Right ventricle myocardium inferior (tissue), 1 donor: ENCODE results near the gene ADCY1. TPM values are rescaled to one million over a fixed set of nuclear protein-coding genes. Genes with fewer than 3 reads are reported as not detected.

Source experiments
- ATAC-seq: fragments of 200-7000 bp; cut with Tn5 transposase; one replicate; pipeline ENCODE4 v1.9.1; 2020; ENCODE audit warnings: mild to moderate bottlenecking, moderate library complexity
- DNase-seq: peaks from one replicate; pipeline ENCODE4 v3.0.0; 2021; ENCODE audit errors: missing footprints
- intact Hi-C: fragments of 100-400 bp; cut with DNase I; formaldehyde crosslinking; loops from one replicate; pipeline ENCODE4 v1.11.0; 2022
- total RNA-seq: library from RNA; stranded (reverse); fragmentation: NEBNext Ultra II Directional; extraction: Animal tissue kit (Norgen Biotek cat#: 25700); gene quantifications from one replicate; pipeline ENCODE4 v1.2.1, GENCODE V29; 2021
- donor health status: DM: no; HTN: yes; CAD: no; lungs with severe emphysema.

ADCY1 gene
- total RNA-seq, 1 donor from 2014 or later = 5.9 TPM

DNA sequence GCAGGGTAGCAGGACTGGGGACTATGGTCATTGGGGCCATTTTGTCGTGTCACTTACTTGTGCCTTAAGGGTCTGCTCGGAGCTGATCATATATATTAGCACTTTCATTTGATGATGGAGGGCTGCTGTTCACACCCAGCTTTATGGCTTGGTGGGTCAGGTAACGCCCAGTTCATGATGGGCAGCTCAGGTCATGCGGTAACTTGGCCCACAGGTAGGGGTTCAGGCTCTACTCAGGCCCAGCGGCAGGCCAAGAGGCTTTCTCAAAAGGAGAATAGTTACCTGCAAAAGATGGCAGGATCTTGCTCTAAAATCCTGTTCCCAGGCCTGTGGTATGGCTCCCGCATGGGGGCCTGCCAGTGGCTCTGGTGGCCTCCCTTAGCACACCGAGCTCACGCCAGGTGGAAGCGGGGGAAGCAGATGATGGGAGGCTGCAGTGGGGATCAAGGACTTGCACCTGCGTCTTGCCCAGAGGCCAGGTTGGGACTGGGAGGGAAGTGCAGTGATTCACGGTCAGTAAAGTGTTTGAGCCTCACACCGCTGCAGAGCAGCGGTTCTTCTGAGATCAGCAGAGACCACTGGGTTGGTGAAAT, 109.5 kb downstream of the ADCY1 start:
- intact Hi-C loops = no loop called here
- no peak for ATAC-seq
- no peak for DNase-seq

DNA sequence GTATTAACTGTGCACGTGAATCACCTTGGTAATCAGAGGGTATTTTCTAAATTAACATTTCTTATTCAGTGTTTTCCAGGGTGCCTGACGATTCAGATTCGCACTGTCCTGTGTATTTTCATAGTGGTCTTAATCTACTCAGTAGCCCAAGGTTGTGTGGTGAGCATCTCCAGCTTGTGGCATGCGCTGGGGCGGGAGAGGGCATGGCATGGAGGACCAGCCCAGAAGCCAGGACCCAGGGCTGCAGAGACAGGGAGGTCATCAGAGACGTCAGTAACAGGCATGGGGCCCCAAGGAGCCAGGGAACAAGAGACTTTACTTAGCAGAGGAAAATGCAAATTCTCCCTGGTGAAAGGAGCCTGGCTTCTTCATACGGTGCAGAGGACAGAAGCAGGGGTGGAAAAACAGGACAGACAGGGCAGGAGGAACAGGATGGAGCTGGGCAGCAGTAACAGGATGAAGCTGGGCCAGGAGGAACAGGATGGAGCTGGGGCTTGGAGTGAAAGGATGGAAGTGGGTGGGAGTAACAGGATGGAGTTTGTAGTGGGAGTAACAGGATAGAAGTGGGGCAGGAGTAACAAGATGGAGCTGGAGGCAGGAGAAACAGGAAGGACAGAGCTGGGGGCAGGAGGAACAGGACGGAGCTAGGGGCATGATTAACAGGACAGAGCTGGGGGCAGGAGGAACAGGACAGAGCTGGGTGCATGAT, 110.9 kb downstream of the ADCY1 start:
- DNase-seq (no peak), ATAC-seq (no peak)
- intact Hi-C loops = no loop called here

DNA sequence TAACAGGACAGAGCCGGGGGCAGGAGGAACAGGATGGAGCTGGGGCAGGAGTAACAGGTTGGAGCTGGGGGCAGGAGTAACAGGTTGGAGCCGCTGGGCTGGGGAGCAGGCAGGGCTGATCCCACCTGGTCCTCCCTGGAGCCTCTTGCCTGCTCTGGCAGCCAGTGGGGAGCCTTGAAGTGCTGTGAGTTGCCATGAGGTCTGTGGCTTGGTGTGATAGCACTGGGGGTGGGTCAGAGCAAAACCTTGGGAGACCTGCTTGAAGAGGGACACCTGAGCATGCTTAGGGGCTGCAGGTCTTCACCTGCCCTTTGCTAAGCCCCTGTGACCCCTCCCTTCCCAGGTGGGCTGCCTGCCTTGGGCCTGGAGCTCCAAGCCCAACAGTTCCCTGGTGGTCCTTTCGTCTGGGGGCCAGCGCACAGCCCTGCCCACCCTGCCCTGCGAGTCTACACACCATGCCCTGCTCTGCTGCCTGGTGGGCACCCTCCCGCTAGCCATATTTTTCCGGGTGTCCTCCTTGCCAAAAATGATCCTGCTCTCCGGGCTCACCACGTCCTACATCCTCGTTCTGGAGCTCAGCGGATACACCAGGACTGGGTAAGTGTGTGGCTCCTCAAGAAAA, 111.6 kb downstream of the ADCY1 start:
- ATAC-seq (no peak), DNase-seq (no peak)
- intact Hi-C loops = no loop called here

DNA sequence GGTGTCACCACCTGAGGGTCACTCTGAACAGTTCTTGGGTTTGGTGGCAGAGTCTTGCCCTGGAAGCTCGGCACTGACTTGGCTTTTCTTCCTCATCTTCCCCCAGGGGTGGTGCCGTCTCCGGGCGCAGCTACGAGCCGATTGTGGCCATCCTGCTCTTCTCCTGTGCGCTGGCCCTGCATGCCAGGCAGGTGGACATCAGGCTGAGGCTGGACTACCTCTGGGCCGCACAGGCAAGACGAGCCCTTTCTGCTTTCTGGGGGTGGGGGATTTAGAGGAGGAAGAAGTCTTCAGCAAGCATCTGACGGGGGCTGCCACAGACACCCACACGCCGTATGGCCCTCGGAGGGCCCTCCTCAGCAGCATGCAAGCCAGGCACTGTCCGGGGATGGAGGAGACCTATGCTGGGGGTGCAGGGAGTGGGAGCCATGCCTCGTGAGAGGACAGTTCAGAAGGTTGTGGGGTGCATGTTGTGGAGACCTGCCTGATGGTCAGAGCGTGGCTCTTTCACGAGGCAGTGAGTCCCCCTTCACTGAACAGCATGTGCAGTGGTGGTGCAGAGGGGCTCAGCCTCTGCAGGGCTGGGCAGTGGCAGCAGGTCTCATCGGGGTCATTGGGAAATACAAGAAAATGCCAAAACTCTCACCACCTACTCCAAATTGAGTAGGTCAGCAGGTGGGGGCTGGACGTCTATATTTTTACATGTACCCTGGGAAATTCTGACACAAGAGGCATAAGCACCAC, 112.4 kb downstream of the ADCY1 start:
- DNase-seq = no peak
- ATAC-seq = no peak
- intact Hi-C loops = no loop called here

- intact Hi-C loops = no loop called here
- no peak for ATAC-seq
- DNase-seq = no peak
Observed at GRCh38 chr7:45687185-45687560, 113.0 kb downstream of the ADCY1 start.

DNA sequence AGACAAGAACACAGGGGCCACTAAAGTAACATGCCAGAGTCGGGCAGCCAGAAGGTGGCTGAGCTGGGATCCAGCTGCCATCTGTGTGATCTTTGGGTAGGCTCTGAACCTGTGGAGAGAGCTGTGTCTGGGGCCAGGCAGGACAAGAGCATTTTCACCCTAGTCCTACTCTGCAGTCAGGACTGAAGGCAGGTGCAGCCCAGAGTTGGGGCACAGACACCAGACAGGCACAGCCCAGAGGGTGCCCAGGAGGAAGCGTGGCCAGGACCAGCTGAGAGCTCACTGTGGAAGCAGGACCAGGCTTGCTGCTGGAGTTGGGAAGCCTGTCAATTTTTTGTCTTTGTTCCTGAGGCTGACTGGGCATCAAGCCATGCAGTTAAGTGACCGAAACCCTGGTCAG, 113.6 kb downstream of the ADCY1 start:
- no peak for DNase-seq
- peak; percentile 30 for ATAC-seq
- intact Hi-C loops = no loop called here

DNA sequence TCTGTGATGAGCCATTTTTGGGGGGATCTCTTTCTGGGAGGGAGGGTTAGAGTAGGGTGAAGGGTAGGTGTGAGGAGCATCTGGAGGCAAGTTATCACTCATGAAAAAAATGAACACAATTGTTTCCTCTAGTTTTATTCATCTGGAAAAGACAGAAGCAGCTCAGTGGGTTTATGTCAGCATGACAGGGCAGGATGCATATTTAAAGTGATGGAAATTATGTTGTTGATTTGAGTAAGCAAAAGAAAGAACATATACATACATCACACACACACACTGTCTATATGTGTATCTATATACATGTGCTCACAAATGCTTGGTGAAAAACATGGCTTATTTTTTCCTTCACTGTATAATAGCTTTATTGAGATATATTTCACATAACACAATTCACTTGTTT, 114.2 kb downstream of the ADCY1 start:
- intact Hi-C loops = no loop called here
- DNase-seq = no peak

DNA sequence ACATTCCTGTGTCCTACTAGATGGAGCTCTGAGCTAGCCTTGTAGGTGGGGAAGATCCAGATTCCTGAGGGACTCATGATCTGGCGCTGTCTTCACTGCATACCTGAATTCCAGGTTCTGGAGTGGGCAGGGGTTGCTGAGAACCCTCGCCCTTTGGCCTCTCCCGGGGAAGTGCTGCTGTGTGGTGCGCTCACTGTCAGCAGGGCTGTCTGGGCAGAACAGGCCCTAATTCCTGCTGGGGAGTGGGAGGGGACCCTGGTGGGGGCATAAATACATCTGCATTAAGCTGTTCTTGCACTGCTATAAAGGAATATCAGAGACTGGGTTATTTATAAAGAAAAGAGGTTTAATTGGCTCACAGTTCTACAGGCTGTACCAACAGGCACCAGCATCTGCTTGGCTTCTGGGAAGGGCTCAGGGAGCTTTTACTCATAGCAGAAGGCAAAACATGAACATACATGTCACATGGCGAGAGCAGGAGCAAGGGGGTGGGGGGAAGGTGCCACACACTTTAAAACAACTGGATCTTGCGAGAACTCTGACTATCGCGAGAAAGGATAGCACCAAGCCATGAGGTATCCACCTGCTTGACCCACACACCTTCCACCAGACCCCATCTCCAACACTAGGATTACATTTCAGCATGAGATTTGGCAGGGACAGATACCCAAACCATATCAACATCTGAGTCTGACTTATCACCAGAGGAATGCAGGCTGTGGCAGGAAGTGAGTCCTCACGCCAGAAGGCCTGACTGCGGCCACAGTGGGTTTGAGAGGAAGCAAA, 115.0 kb downstream of the ADCY1 start:
- ATAC-seq (no peak), DNase-seq (no peak)
- intact Hi-C loops = no loop called here

More for the DNA sequence above, 114.2 kb downstream of the ADCY1 start:
- no peak for ATAC-seq

GRCh38 chr7:45689797-45690761, 115.9 kb downstream of the ADCY1 start:
- DNase-seq (no peak), ATAC-seq (no peak)
- intact Hi-C loops = no loop called here

GRCh38 chr7:45690762-45691150, 116.6 kb downstream of the ADCY1 start:
- intact Hi-C loops = no loop called here
- DNase-seq = no peak
- no peak for ATAC-seq

- intact Hi-C loops = no loop called here
- ATAC-seq (no peak), DNase-seq (no peak)
Observed at GRCh38 chr7:45691155-45691656, 117.0 kb downstream of the ADCY1 start.

- ATAC-seq (no peak), DNase-seq (peak; percentile 20)
- intact Hi-C loops = no loop called here
Observed at GRCh38 chr7:45692031-45692430, 117.9 kb downstream of the ADCY1 start.

DNA sequence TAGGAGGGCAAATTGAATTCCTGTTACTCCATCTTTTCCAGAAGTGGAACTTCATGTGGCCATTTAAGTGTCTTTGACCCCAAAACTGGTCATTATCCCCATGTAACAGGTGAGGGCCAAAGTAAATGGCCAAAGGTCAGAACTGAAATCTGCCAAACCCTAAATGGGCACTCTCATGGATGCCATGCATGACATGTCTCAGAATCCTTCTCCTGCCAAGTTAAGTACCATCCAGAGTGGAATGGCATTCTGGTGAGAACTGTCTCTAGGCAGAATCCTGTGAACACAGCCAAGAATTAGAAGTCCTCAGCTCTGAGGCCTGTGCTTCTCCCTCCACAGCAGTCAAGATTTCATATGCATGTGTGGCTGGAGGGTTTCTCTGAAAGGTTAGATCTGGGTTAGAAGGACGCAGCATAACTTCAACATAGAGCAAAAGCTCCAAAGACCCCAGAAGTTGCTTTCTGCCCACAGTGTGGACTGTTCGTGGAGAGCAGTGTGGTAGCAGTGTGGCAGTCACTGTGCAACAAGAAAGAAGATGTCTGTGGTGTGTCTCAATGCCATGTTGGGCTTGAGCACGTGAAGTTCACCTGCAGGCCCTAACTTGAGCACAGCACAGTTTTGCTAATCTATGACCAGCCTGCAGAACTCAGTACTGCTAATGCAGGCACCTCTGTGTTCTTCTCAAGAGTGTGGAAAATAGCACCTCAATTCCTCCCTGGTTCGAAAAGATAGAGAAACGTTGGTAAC, 121.3 kb downstream of the ADCY1 start:
- ATAC-seq (peak; percentile 42), DNase-seq (peak; percentile 34)
- intact Hi-C loops = no loop called here

DNA sequence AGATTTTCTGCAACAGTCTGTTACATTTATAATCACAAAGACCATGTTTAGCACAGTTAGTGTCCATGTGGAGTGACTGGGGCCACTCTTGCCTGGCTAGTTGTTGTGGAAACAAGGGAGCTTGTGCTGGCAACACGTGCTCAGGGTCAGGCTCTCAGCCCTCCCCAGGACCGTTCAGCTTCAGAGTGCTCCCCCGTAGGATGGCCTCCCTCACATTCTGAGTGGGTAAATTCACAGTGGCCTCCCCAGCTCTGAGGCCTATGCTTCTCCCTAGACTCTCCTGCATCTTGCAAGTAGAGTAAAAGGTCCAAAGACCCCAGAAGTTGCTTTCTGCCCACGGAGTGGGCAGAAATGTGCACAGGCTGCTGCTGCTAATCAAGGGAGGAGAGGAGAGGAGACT, 122.3 kb downstream of the ADCY1 start:
- peak; percentile 57 for DNase-seq
- ATAC-seq = no peak
- intact Hi-C loops = no loop called here

GRCh38 chr7:45697576-45698136, 123.5 kb downstream of the ADCY1 start:
- intact Hi-C loops = no loop called here
- DNase-seq (no peak), ATAC-seq (no peak)

GRCh38 chr7:45698303-45699014, 124.3 kb downstream of the ADCY1 start:
- intact Hi-C loops = no loop called here
- DNase-seq (no peak), ATAC-seq (no peak)
